VCaP (cell line): ENCODE results near the gene KIAA0232.

Experiments used
- H3K27ac ChIP-seq: fragments of 450-650 bp; 2 replicates; pipeline ENCODE4 v1.5.1; 2017
- CTCF ChIP-seq: fragments of 450-650 bp; conservative IDR thresholded peaks from 2 replicates; pipeline ENCODE4 v1.5.1; 2017; ENCODE audit warnings: mild to moderate bottlenecking, moderate library complexity

Gene KIAA0232

GRCh38 chr4:6891436-6892170 lies 109.1 kb downstream of the KIAA0232 start:
- H3K27ac ChIP-seq: peak overlapping the region; percentile 31

GRCh38 chr4:6892190-6892908 lies 109.8 kb downstream of the KIAA0232 start:
- peak; percentile 50 for TF ChIP-seq CTCF
- peak overlapping the region; percentile 31 for H3K27ac ChIP-seq

More at GRCh38 chr4:6891436-6892170, 109.1 kb downstream of the KIAA0232 start:
- no peak for TF ChIP-seq CTCF

GRCh38 chr4:6892909-6893202 lies 110.3 kb downstream of the KIAA0232 start:
- peak overlapping the region; percentile 31; the same call in 1 of the 2 replicates for H3K27ac ChIP-seq
- TF ChIP-seq CTCF: no peak

GRCh38 chr4:6893449-6894085 lies 111.0 kb downstream of the KIAA0232 start:
- no peak overlapping the region for H3K27ac ChIP-seq
- no peak for TF ChIP-seq CTCF

GRCh38 chr4:6894086-6894478 lies 111.6 kb downstream of the KIAA0232 start:
- H3K27ac ChIP-seq: no peak overlapping the region
- TF ChIP-seq CTCF: no peak

GRCh38 chr4:6894528-6895498 lies 112.3 kb downstream of the KIAA0232 start:
- no peak for TF ChIP-seq CTCF

More at GRCh38 chr4:6894528-6895498, 112.3 kb downstream of the KIAA0232 start:
- H3K27ac ChIP-seq: no peak overlapping the region
